GM19455 (cell line): Measurements from ENCODE around the gene MREG.
"Not testable (repeated sequence)": the region's sequence is repeated elsewhere in the genome, so short reads cannot be mapped to it uniquely, and the experiment has no call there.

Source experiments
- ATAC-seq: cut with Tn5 transposase; IDR thresholded peaks from one replicate; pipeline ENCODE4 v1.9.1; 2021; ENCODE audit not compliant: unreplicated experiment

The MREG gene

GRCh38 chr2:216021768-216022565, 8.6 kb upstream of the MREG start:
- ATAC-seq, result no peak

- no peak for ATAC-seq
Observed at GRCh38 chr2:216018709-216019108, 5.4 kb upstream of the MREG start.

- ATAC-seq, result no peak
Observed at GRCh38 chr2:216017365-216017764, 4.0 kb upstream of the MREG start.

- ATAC-seq, result no peak
Observed at GRCh38 chr2:216016581-216016980, 3.2 kb upstream of the MREG start.

GRCh38 chr2:216015722-216016464, 2.5 kb upstream of the MREG start:
- peak; percentile 81 for ATAC-seq

GRCh38 chr2:216014986-216015385, 1.6 kb upstream of the MREG start:
- no peak for ATAC-seq

GRCh38 chr2:216014006-216014405, 655 bp upstream of the MREG start:
- no peak for ATAC-seq

- no peak for ATAC-seq
Observed at GRCh38 chr2:216012830-216013079, 596 bp downstream of the MREG start.

GRCh38 chr2:216012133-216012829, 1.1 kb downstream of the MREG start:
- no peak for ATAC-seq

- ATAC-seq, result not testable (repeated sequence)
Observed at GRCh38 chr2:216009215-216009614, 4.1 kb downstream of the MREG start.

- no peak for ATAC-seq
Observed at GRCh38 chr2:216008387-216008786, 5.0 kb downstream of the MREG start.

- peak; percentile 36 for ATAC-seq
Observed at GRCh38 chr2:216006164-216006663, 7.1 kb downstream of the MREG start.

GRCh38 chr2:216004697-216005283, 8.6 kb downstream of the MREG start:
- no peak for ATAC-seq

- ATAC-seq, result no peak
Observed at GRCh38 chr2:216003876-216004696, 9.3 kb downstream of the MREG start.

- no peak for ATAC-seq
Observed at GRCh38 chr2:216002693-216003092, 10.7 kb downstream of the MREG start.

GRCh38 chr2:216002101-216002678, 11.2 kb downstream of the MREG start:
- ATAC-seq, result no peak

- no peak for ATAC-seq
Observed at GRCh38 chr2:216001216-216002100, 11.9 kb downstream of the MREG start.

GRCh38 chr2:215998636-215999035, 14.7 kb downstream of the MREG start:
- ATAC-seq, result no peak

- ATAC-seq, result no peak
Observed at GRCh38 chr2:215997219-215997618, 16.1 kb downstream of the MREG start.
